ENCODE measurements around the gene TIMM17B. TPM values are rescaled to one million over a fixed set of nuclear protein-coding genes. Genes with fewer than 3 reads are reported as not detected.

The TIMM17B gene
- total and polyA plus RNA-seq, 2 experiments from 2014 or later = 42.5 to 113 TPM

- Histone ChIP-seq H3K27ac (no peak overlapping the region), H2AFZ (no peak overlapping the region), H3K79me2 (peaks cover 23% of the 10 kb centered on the region), H3K4me1 (ENCODE audit: insufficient read depth) (no peaks in the 10 kb centered on the region), H3K27me3 (no peaks in the 10 kb centered on the region), H3K36me3 (replicated peaks; ENCODE audit: insufficient read depth, low read depth) (no peaks in the 10 kb centered on the region), H3K4me3 (no peak overlapping the region), H3K4me2 (no peak overlapping the region), H3K9me3 (ENCODE audit: low read depth) (no peaks in the 10 kb centered on the region), H3K9me2 (replicated peaks; ENCODE audit: insufficient read depth) (no peaks in the 10 kb centered on the region), H4K20me1 (ENCODE audit: insufficient read depth, poor library complexity, severe bottlenecking) (no peaks in the 10 kb centered on the region)
- DNase-seq (ENCODE audit: low spot score) = no peak
- TF ChIP-seq EZH2 (IDR thresholded peaks at IDR 0.05; ENCODE audit: borderline replicate concordance) = no peak
- no peak for TF ChIP-seq EZH2phosphoT487 (IDR thresholded peaks at IDR 0.05; ENCODE audit: low read depth, severe bottlenecking, unreplicated experiment)
- TF ChIP-seq, protein P1, sequence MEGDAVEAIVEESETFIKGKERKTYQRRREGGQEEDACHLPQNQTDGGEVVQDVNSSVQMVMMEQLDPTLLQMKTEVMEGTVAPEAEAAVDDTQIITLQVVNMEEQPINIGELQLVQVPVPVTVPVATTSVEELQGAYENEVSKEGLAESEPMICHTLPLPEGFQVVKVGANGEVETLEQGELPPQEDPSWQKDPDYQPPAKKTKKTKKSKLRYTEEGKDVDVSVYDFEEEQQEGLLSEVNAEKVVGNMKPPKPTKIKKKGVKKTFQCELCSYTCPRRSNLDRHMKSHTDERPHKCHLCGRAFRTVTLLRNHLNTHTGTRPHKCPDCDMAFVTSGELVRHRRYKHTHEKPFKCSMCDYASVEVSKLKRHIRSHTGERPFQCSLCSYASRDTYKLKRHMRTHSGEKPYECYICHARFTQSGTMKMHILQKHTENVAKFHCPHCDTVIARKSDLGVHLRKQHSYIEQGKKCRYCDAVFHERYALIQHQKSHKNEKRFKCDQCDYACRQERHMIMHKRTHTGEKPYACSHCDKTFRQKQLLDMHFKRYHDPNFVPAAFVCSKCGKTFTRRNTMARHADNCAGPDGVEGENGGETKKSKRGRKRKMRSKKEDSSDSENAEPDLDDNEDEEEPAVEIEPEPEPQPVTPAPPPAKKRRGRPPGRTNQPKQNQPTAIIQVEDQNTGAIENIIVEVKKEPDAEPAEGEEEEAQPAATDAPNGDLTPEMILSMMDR (IDR thresholded peaks at IDR 0.05; ENCODE audit: poor library complexity) = no peak
- WGBS (ENCODE audit: low lambda C conversion rate, missing lambda C conversion rate) = 88% methylated on average over 7 of the region's 7 CpGs
Observed at GRCh38 chrX:48901069-48901468, 3.5 kb upstream of the TIMM17B start.

DNA sequence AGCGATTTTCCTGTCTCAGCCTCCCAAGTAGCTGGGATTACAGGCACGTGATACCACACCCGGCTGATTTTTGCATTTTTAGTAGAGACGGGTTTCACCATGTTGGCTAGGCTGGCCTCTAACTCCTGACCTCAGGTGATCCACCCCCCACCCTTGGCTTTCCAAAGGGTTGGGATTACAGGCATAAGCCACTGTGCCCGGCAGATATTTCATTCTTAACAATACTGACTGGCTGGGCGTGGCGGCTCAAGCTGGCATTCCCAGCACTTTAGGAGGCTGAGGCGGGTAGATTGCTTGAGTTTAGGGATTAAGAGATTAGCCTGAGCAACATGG lies 1.5 kb upstream of the TIMM17B start:
- H3K4me3 ChIP-seq = no peak overlapping the region
- 90% methylated on average over 8 of the region's 8 CpGs for WGBS (ENCODE audit: low lambda C conversion rate, missing lambda C conversion rate)

DNA sequence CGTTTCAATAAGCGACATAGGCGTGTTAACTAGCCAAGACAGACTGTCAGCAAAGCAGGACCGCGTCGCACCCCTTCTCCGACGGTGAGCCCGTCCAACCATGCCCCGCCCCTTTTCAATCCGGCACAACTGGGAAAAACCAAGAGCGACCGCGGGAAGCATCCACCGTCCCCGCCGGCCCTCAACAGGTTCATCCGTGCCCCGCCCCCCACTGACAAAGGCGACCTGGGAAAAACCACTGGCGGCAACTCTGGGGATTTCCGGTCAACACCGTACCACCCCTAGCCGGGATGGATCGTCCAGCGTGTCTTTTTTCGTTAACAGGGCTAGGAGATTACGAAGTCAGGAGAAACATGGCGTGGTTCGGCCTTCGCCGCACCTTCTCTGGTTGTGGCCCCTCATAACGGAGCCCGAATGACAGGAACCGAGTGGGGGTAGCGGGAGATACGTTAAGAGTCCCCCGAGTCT lies 377 bp downstream of the TIMM17B start:
- no peaks in the 10 kb centered on the region for H3K9me2 ChIP-seq (replicated peaks; ENCODE audit: insufficient read depth)
- 42% methylated on average over 33 of the region's 38 CpGs for WGBS (ENCODE audit: low lambda C conversion rate, missing lambda C conversion rate)
- DNase-seq (ENCODE audit: low spot score) = peak; percentile 93
- peak overlapping the region; percentile 85 for H3K4me2 ChIP-seq
- peak overlapping the region; percentile 99 for H3K27ac ChIP-seq
- H3K4me3 ChIP-seq = peak overlapping the region; percentile 56
- peaks cover 31% of the 10 kb centered on the region for H3K79me2 ChIP-seq
- H3K27me3 ChIP-seq = no peaks in the 10 kb centered on the region
- no peaks in the 10 kb centered on the region for H3K36me3 ChIP-seq (replicated peaks; ENCODE audit: insufficient read depth, low read depth)
- H3K9me3 ChIP-seq (ENCODE audit: low read depth) = no peaks in the 10 kb centered on the region
- TF ChIP-seq EZH2phosphoT487 (IDR thresholded peaks at IDR 0.05; ENCODE audit: low read depth, severe bottlenecking, unreplicated experiment) (no peak), EZH2 (IDR thresholded peaks at IDR 0.05; ENCODE audit: borderline replicate concordance) (no peak)
- TF ChIP-seq, protein P1 (IDR thresholded peaks at IDR 0.05; ENCODE audit: poor library complexity) = no peak
- H4K20me1 ChIP-seq (ENCODE audit: insufficient read depth, poor library complexity, severe bottlenecking) = no peaks in the 10 kb centered on the region
- no peak overlapping the region for H2AFZ ChIP-seq
- peaks cover 2% of the 10 kb centered on the region for H3K4me1 ChIP-seq (ENCODE audit: insufficient read depth)

More for the DNA sequence above, 1.5 kb upstream of the TIMM17B start:
- Histone ChIP-seq H3K36me3 (replicated peaks; ENCODE audit: insufficient read depth, low read depth) (no peaks in the 10 kb centered on the region), H3K9me2 (replicated peaks; ENCODE audit: insufficient read depth) (no peaks in the 10 kb centered on the region), H2AFZ (no peak overlapping the region), H3K27ac (no peak overlapping the region), H3K4me1 (ENCODE audit: insufficient read depth) (no peaks in the 10 kb centered on the region), H3K27me3 (no peaks in the 10 kb centered on the region), H3K79me2 (peaks cover 31% of the 10 kb centered on the region), H4K20me1 (ENCODE audit: insufficient read depth, poor library complexity, severe bottlenecking) (no peaks in the 10 kb centered on the region), H3K9me3 (ENCODE audit: low read depth) (no peaks in the 10 kb centered on the region), H3K4me2 (peak overlapping the region; percentile 76)
- TF ChIP-seq EZH2 (IDR thresholded peaks at IDR 0.05; ENCODE audit: borderline replicate concordance) (no peak), EZH2phosphoT487 (IDR thresholded peaks at IDR 0.05; ENCODE audit: low read depth, severe bottlenecking, unreplicated experiment) (no peak)
- TF ChIP-seq, protein P1 (IDR thresholded peaks at IDR 0.05; ENCODE audit: poor library complexity) = no peak
- no peak for DNase-seq (ENCODE audit: low spot score)

DNA sequence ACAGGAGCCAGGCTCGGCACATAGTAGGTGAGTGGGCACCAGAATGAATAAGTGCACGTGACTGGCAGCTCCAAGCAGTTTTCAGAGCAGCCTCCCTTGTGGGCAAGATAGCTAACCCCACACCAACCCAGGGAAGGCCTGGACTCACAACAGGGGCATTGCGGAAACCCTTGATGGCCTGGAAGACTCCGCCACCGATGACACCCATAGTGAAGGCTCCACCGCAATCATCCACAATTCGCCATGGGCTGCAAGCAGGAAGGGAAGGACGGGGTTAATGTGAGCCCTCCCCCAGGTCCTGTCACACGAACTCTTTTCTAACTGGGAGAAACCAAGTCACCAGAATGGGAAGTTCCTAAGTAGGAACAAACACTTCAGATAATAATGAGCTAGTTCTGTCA lies 957 bp downstream of the TIMM17B start:
- peaks cover 5% of the 10 kb centered on the region for H3K4me1 ChIP-seq (ENCODE audit: insufficient read depth)
- H2AFZ ChIP-seq = no peak overlapping the region
- H4K20me1 ChIP-seq (ENCODE audit: insufficient read depth, poor library complexity, severe bottlenecking) = no peaks in the 10 kb centered on the region
- no peaks in the 10 kb centered on the region for H3K36me3 ChIP-seq (replicated peaks; ENCODE audit: insufficient read depth, low read depth)
- peak overlapping the region; percentile 85 for H3K4me2 ChIP-seq
- no peaks in the 10 kb centered on the region for H3K27me3 ChIP-seq
- H3K27ac ChIP-seq = peak overlapping the region; percentile 99
- DNase-seq (ENCODE audit: low spot score) = no peak
- H3K4me3 ChIP-seq = peak overlapping the region; percentile 56
- WGBS (ENCODE audit: low lambda C conversion rate, missing lambda C conversion rate) = 62% methylated on average over 9 of the region's 9 CpGs
- peaks cover 31% of the 10 kb centered on the region for H3K79me2 ChIP-seq
- TF ChIP-seq EZH2 (IDR thresholded peaks at IDR 0.05; ENCODE audit: borderline replicate concordance) (no peak), EZH2phosphoT487 (IDR thresholded peaks at IDR 0.05; ENCODE audit: low read depth, severe bottlenecking, unreplicated experiment) (no peak)
- TF ChIP-seq, protein P1 (IDR thresholded peaks at IDR 0.05; ENCODE audit: poor library complexity) = no peak
- H3K9me2 ChIP-seq (replicated peaks; ENCODE audit: insufficient read depth) = no peaks in the 10 kb centered on the region
- no peaks in the 10 kb centered on the region for H3K9me3 ChIP-seq (ENCODE audit: low read depth)
